CD4-positive, alpha-beta T cell treated with Interleukin-4 for 4 hours (primary cell): ENCODE data around the gene HSFX3.
A peak's percentile ranks its signal among the peaks of the same experiment; 100 is the strongest.
"Not testable (repeated sequence)": the region's sequence is repeated elsewhere in the genome, so short reads cannot be mapped to it uniquely, and the experiment has no call there.

Experiments
- DNase-seq: peaks from one replicate; pipeline ENCODE4 v3.0.0-alpha.2; 2020

Gene HSFX3

DNA sequence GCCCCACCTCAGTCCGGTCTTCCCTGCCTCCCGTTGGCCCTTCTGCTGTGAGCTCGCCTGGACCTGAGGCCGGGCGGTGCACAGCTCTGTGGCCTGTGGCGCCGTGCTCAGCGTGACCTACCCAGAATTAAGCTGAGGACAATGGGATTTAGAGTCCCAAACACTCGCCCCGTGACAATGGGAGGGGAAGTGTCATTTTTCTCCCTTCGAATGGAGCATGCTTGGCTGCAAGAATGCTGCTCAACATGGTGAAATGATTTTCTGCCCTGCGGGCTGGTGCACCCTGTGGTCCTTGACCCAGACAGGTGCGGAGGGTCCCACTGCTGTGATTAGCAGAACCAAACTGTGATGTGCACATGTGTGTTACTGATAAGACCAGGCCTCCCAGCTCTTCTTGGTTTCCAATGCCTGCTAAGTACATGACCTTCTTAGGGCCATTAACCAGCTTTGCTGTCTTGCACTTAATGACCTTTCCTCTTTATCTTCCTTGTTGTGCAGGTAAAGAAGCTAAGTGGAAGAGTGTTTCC lies 8.1 kb downstream of the HSFX3 start:
- DNase-seq, result no peak

DNA sequence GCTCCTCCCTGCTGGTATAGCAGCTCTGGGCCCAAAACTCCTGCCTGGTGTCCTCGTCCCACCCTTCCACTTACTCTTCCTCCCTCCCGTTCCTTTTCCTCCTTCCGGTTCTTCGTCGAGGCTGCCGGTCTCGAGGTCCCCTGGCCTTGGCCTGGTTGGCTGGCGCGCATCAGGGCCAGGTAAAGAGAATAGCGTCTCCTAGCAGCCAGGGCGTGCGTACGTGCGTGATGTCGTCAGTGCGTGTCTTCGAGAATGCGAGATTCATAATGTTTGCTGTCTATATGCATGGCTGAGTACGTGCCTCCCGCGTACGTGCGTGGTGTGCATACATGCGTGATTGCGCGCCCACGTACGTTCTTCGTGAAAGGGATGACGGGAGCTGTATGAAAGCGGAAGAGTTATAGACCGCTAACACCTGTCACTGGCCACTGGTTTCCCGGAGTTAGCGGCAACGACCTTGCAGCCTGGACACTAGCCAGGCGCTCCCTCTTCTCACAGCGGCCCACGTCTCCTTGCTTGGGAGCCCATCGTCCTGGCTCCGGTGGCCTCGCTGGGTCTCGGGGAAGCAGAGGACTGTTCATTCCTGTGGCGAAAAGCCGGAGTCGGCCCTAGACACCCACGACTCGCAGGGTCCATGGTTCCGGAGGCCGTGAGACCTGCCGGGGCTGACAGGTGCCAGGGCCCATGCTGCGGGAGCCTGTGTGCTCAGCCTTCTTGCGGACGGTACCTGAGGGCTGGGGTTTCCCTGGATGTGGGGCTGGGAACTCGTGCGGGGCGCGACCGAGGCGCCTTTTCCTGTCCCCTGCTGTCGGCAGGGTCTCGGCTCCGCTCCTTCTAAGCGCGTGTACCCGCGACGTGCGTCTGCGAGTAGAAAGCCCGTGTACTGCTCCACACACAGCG lies 8.9 kb downstream of the HSFX3 start, which contains the start of gene EOLA1:
Gene EOLA1 (plus strand): TSS at position 392 of the 900 bp plus-strand sequence. CDS start 4,619 bp downstream, outside the sequence.
- peak; percentile 94 for DNase-seq

DNA sequence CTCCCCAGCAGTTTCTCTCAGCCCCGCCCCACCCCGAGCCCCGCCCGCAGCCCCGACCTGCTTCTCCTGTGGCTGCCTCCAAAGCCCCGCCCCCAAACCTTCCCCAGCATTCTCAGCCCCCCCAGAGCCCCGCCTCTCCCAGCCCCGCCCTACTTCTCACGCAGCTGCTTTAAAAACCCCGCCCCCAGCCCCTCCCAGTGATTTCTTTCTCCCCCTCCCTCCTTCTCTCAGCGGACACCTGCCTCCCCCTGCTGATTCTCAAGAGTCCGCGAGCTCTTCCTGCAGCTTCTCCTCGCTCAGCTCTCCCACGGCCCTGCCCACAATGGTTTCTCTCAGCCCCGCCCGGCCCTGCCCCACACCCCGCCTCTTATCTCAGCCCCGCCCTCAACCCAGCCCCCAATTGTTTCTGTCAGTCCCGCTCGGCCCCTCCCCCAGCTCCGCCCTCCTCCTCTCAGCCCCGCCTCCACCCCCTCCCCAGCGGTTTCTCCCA lies 9.5 kb downstream of the HSFX3 start:
- peak; percentile 89 for DNase-seq

DNA sequence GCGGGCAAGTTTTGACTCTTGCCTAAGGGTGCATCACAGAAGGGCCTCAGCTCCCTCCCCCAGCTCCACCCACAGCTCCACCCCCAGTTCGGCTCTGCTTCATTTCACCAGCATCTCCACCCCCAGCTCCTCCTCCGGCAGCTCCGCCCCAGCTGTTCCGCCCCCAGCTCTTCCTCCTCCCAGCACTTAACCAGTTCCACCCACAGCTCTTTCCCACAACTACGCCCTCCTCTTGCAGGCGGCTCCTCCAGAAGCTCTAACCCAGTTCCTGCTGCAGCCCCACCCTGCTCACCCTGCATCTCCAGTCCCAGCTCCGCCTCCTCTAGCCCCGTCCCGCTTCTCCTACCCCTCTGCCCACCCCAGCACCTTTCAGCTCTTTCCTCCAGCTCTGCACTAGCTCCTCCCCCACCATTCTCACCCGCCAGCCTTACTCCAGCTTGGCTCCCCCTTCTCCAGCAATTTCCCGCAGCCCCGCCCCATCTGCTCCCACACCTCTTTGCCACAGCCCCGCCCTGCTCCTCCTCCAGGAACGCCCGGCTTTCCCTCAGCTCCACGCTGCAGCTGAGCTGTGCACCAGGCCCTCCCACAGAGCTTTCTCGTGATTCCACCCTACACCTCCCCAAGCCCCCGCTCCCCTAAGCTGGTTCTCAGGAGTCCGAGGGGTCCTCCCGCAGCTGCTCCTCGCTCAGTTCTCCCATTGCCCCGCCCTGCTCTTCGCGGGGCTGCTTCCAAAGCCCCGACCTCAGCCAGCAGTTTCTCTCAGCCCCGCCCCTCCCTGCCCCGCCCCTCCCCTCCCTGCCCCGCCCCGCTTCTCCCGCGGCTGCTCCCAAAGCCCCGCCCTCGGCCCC lies 10.2 kb downstream of the HSFX3 start:
- peak; percentile 95 for DNase-seq

DNA sequence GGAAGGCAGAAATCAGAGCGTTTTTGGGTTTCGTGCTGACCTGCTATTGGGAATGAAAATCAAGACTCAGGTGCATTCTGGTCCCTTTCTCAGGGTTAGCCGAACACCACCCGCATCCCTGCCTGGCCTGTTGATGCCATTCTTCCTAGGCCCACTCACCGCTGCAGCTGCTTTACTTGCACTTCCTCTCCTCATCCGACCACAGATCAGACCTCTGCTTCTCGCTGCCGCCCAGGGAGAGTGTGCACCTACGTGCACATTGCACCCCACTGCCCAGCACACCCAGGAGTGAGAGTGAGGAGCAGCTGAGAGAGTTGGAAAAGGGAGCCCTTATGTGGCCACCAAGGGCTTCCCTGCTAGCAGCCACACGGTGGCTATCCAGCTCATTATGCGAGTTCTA lies 12.2 kb downstream of the HSFX3 start:
- not testable (repeated sequence) for DNase-seq

DNA sequence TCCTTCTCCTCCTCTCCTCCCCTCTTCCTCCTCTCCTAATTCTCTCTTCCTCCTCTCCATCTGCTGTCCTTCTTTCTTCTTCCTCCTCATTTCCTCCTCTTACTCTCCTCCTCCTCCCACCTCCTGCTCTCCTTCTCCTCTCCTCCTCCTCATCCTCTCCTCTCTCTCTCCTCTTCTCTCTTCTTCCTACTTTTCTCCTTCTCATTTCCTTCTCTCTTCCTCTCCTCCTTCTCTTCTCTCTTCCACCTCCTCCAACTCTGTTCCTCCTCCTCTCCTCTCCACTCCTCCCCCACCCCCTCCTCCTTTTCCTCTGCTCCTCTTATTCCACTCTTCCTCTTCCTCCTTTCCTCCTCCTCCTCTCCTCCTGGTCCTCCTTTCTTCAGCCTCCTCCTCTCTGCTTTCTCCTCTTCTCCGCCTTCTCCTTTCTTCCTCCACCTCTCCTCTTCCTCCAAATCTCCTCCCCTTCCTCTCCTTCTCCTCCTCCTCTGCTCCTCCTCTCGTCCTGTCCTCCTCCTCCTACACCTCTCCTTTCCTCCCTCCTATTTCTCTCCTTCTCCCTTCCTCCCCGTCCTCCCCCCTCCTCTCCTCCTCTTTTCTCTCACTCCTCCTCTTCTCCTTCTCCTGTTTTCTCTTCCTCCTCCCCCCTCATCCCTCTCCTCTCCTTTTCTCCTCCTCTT lies 14.7 kb downstream of the HSFX3 start:
- DNase-seq, result not testable (repeated sequence)

DNA sequence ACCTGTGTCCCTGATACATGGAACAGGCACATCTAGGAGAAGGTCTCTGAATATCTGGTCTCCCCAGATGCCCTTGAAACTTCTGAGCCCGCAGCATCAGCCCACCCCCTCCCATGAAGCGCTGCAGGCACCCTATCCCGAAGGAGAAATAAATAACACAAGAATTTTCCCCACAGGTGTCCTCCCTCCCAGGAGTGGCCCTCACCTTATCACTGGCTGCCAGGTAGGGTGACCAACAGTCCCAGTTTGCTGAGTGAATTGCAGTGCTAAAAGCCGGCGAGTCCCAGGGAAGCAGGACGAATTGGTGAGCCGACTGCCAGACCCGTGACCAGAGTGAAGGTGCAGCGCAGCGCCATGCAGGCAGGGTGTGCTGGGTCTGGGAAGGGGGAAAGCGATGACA lies 15.7 kb downstream of the HSFX3 start:
- not testable (repeated sequence) for DNase-seq

DNA sequence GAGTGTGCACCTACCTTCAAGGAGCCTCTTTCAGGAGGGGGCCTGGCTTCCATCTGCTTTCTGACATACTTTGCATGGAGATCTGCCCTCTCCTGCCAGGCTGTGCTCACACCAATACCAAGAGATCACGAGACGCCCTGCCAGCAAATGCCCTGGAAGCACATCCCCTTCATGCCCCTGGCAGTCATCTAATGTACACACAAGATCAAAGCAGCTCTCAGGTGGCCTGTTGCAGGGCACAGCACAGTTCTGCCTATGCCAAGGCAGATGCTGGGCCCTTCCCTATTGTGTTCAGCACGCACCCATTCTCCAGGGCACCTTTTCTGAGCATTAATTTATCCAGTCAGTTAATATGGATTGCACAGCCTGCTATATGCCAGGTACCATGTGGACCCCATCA lies 16.9 kb downstream of the HSFX3 start:
- not testable (repeated sequence) for DNase-seq

DNA sequence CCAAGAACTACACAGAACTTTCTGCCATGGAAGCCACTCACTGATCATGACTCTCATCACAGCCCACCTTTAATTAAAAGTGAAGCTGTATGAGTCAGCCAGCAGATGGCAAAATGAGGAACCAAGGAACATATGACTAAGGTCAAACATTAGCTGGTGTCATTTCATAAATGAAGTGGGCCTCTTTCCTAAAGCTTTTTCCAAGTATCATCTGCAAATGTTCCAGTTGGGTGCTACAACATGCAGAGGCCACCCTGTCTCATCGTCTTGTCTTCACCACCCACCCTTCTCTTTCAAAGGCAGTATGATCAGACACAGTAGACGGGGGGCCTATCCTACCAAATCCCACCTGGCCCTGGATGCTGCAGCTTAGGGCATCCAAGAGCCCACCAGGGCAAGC lies 18.1 kb downstream of the HSFX3 start:
- DNase-seq, result no peak

DNA sequence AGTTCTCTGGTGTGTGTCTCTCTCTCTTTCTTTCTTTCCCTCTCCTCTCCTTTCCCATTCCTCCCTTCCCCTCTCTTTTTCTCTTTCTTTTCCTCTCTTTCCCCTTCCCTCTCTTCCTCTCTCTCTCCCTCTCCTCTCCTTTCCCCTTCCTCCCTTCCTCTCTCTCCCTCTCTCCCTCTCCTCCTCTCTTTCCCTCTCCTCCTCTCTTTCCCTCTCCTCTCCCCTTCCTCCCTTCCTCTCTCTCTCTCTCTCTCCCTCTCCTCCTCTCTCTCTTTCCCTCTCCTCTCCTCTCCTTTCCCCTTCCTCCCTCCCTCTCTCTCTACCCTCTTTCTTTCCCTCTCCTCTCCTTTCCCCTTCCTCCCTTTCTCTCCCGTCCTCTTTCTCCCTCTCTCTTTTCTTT lies 21.3 kb downstream of the HSFX3 start:
- DNase-seq, result no peak

DNA sequence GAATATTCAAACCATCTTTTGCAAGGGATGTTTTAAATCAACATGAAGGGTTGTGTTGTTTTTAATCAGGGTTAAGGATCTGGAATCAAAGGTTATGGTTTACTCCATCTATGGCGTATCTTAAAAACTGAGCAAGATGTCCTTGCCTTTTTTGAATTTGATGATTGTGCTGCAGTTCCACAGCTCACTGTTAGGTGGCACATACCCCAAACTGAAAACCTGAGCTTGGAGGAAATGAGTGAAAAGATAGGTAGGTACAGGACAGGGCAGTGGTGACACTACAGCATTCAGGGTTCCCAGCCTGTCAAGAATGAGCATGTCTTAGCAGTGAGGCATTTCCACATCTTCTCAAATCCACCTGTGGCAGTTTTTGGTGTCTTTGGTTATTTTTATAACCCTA lies 22.0 kb downstream of the HSFX3 start:
- peak; percentile 74 for DNase-seq

DNA sequence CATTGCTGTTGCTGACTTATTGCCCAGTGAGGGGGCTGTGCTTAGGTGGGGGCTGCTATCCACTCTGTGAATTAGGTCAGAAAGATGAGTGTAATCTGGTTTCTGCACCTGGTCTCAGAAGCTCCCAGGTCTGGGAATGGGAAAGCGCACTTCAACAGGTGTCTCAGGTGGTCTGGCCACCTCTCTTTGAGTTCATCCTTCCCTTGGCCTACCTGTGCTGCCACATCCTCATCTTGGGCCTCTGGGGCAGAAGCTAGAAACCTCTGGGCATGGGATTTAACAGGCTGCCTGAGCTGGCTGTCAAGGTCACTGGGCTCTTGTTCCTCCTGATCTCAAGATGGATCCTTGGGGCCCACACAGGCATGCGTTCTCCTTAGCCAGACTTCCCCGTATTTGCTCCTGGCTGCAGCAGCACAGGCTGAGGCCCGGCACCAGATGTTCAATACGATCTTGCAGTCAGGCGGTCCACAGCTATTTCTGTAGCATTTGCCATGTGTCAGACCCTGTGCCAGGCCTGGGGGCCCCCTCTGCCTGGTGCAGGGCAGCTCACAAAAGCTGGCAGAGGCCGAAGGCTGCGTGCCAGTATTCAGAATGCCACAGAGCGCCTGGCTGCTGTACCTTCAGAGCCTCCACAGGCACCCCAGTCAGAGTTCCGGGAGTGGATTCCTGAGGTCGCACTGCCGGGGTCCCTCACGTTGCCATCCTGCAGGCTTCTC lies 23.2 kb downstream of the HSFX3 start:
- DNase-seq, result not testable (repeated sequence)

DNA sequence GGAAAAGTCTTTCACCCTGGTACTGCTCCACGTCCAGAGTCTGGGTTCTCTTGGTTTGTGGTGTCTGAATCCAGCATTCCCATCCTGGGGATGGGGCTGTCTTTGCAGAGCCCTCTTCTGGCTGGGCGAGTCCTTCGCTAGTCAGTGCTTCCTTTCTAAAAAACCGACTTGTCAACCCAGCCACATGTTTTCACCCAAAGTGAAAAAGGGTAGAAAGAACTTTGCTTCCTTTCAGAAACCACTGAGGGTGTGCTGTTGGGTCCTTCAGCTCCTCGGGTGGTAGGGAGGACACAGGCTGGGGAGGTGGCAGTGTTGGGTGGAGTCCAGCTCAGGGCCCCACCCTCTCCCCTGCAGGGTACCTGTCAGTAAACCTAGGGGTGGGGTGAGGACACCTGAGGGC lies 23.8 kb downstream of the HSFX3 start:
- DNase-seq, result peak; percentile 82

DNA sequence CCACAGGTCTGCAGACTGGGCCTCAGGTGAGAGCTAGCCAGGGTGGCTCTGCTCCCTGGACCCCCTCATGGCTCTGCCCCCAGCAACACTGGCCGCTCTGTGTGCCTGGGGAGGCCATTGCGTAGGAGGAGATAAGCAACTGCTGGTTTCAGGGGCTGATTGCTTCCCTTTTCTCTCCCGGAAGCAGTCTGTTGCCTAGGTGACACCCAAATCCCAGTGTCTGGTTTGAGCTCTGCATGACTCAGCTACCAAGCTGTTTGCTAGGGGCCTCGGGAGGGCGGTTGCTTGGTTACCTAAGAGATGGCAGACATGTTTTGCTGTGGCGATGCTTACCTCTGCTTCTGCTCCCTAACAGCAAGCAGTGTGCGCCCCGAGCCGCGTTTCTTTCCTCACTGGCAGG lies 24.3 kb downstream of the HSFX3 start:
- DNase-seq, result peak; percentile 92

DNA sequence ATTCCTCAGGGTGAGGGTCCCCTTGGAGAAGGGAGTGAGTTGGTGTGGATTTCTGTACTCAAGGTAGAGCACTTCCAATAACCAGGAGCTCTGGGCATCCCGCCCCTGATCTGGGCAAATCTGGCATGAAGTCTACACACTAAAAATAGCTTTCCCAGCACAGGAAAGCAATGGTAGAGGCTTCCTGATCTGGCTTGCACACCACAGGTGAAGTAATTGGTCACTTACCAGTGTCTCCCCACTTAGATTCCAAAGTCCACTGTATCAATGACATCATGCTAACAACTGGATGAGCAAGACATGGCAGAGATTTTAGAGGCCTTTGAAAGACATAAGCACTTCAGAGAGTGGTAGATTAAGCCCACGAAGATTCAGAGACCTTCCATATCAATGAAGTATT lies 26.8 kb downstream of the HSFX3 start:
- no peak for DNase-seq

DNA sequence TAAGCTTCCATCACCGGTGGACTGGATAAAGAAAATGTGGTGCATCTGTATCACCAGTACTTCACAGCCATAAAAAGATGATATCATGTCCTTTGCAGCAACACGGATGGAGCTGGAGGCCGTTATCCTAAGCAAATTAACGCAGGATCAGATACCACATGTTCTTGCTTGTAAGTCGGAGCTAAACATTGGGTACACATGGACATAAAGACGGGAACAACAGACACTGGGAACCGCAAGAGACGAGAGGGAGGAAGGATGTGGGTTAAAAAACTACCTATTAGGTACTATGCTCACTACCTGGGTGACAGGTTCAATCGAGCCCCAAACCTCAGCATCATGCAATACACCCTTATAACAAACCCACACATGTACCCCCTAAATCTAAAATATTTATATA lies 28.3 kb downstream of the HSFX3 start:
- peak; percentile 57 for DNase-seq

DNA sequence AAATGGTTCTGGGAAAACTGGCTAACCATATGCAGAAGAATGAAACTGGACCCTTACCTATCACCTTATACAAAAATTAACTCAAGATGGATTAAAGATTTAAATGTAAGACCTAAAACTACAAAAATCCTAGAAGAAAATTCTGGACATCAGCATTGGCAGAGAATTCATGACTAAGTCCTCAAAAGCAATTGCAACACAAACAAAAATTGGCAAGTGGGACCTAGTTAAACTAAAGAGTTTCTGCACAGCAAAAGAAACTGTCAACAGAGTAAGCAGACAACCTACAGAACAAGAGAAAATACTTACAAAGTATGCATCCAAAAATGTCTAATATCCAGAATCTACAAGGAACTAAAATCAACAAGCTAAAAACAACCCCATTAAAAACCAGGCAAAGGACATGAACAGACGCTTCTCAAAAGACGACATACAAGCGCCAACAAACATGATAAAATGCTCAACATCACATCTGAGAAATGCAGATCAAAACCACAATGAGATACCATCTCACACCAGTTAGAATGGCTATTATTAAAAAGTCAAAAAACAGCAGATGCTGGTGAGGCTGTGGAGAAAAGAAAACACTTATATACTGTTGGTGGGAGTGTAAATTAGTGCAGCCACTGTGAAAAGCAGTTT lies 29.0 kb downstream of the HSFX3 start:
- peak; percentile 33 for DNase-seq

DNA sequence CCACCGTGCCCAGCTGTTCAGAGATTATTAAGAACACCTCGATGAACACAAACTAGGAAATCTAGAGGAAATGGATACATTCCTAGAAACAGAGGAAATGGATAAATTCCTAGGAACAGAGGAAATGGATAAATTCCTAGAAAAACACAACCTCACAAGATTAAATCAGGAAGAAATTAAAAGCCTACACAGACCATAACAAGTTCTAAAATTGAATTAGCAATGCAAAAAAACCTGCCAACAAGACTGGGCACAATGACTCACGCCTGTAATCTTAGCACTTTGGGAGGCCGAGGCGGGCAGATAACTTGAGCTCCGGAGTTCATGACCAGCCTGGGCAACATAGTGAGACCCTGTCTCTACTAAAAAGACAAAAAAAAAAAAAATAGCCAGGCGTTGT lies 31.5 kb downstream of the HSFX3 start:
- no peak for DNase-seq

DNA sequence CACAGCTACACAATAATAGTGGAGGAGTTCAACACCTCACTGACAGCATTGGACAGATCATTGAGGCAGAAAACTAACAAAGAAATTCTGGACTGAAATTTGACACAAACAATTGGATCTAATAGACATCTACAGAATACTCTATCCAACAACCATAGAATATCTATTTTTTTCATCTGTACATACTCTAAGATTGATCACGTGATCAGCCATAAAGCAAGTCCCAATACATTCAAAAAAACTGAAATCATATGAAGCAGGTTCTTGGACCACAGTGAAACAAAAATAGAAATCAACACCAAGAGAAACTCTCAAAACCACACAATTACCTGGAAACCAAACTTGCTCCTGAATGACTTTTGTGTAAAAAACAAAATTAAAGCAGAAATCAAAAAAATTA lies 32.4 kb downstream of the HSFX3 start:
- no peak for DNase-seq

DNA sequence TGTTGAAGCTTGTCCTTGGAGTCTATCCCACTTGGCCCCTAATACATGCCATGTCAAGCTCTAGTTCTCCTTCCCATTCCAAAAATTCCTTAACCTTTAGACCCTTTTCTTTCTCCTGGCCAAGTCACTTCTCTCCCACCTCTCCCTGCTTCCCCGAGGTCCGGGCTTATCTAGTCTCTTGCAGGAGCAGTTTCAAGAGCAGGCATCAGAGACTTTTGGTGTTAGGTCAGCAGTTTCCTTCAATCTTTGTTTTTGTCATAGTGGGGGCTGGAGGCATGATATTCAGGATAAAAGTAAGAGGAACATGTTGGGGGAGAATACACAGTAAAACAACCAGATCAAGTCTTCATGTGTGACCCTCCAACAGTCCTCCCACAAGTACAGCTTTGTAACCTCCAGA lies 33.1 kb downstream of the HSFX3 start:
- DNase-seq, result no peak

DNA sequence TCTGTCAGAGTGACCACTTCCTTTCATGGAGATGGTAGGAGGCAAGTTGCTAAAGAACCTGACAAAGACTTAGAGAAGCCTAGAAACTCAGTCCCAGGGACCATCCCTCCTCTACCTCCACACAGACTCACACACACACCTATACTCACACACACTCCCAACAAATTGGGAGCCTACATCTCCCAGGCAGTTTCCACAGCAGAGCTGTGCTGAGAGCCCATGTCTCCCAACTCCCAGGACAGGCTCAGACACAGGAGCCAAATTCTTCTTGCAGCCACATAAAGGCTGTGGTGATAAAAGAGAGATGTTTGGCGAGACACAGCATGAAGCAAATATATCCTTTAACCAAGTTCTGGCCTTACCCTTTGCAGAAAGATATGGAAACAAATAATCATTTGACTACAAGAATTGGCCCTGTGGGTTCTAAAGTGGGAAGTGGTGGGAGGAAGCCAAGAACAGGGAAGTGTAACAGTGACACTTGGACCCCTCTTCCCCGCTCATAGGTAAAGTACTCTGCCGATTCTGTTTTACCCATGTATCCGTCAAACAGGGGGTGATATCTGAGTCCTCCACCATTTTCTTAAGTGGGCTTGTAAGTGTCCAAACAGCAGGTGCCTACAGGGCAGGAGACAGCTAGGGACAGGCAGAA lies 33.6 kb downstream of the HSFX3 start:
- no peak for DNase-seq
